HCT116 (cell line): Measurements from ENCODE around the gene BZW2. TPM values are rescaled to one million over a fixed set of nuclear protein-coding genes. Genes with fewer than 3 reads are reported as not detected.

ENCODE experiments used
- ATAC-seq: fragments of 200-7000 bp; cut with Tn5 transposase; 2 replicates; pipeline ENCODE4 v1.9.1; 2020; ENCODE audit warnings: mild to moderate bottlenecking, moderate library complexity
- BruUV-seq: library from RNA; stranded (reverse); fragments of 400-500 nt; replicated peaks from 2 replicates; lab custom pipeline; 2021; lab: Mats Ljungman, UMichigan
- CTCF ChIA-PET: fragments of 300-600 bp; sonication (Branson Sonifier 250); formaldehyde crosslinking; loops from one replicate; lab custom pipeline; 2021; ENCODE audit warnings: antibody characterized with exemption; lab: Charles Lee
- POLR2A ChIA-PET: fragments of 300-600, 350-600 bp; sonication (Branson Sonifier 250); formaldehyde crosslinking; loops from one replicate; lab custom pipeline; 2021; ENCODE audit warnings: antibody characterized with exemption; lab: Charles Lee
- RAD21 ChIA-PET, 2 experiments: fragments of 300-600 bp; sonication (Branson Sonifier 250); formaldehyde crosslinking; loops; one replicate each; lab custom pipeline; 2023; ENCODE audit warnings: low total read pairs in 2 of 2; ENCODE audit not compliant: uncharacterized antibody in 2 of 2, unreplicated experiment in 2 of 2, low non-redundant PET in 1 of 2; lab: Charles Lee
- DNase-seq: peaks from one replicate; pipeline ENCODE4 v3.0.0-alpha.2; 2010; ENCODE audit warnings: low read depth, low spot score
- H2AFZ ChIP-seq: fragments of 200-600 bp; shearing (Covaris generic), sonication (generic); 2 replicates; pipeline ENCODE4 v1.6.1; 2017; ENCODE audit warnings: low read depth, mixed run types, mixed read lengths, antibody characterized with exemption, low read length; ENCODE audit not compliant: poor library complexity, severe bottlenecking
- H3K27ac ChIP-seq: 2 replicates; pipeline ENCODE4 v1.5.1; 2012; ENCODE audit warnings: low read depth, low read length
- H3K27me3 ChIP-seq: fragments of 200-600 bp; sonication (generic); 2 replicates; pipeline ENCODE4 v1.6.1; 2016; ENCODE audit warnings: mixed run types, low read length, mixed read lengths; ENCODE audit not compliant: insufficient read depth
- H3K36me3 ChIP-seq, 2 experiments: fragments of 200-500 bp in 1 of 2; fragments of 200-600 bp in 1 of 2; sonication (Bioruptor generic) in 1 of 2; sonication (generic) in 1 of 2; 2 replicates each; pipeline versions ENCODE4 v1.5.1 to v1.6.1; 2014 to 2016; ENCODE audit warnings: low read length in 2 of 2, inconsistent platforms in 1 of 2, mixed read lengths in 1 of 2, mixed run types in 1 of 2; ENCODE audit not compliant: insufficient read depth in 2 of 2, control insufficient read depth in 1 of 2
- H3K4me1 ChIP-seq, 2 experiments: fragments of 200-600 bp in 1 of 2; sonication (generic) in 1 of 2; 2 replicates each; pipeline versions ENCODE4 v1.5.1 to v1.6.1; 2012 to 2017; ENCODE audit warnings: low read length in 2 of 2, inconsistent platforms in 1 of 2, mild to moderate bottlenecking in 1 of 2, mixed read lengths in 1 of 2, mixed run types in 1 of 2, moderate library complexity in 1 of 2; ENCODE audit not compliant: insufficient read depth in 2 of 2, control insufficient read depth in 1 of 2
- H3K4me2 ChIP-seq: fragments of 200-600 bp; sonication (generic); 2 replicates; pipeline ENCODE4 v1.6.1; 2017; ENCODE audit warnings: mixed run types, low read length, mixed read lengths
- H3K4me3 ChIP-seq, 2 experiments: fragments of 200-600 bp in 1 of 2; sonication (generic) in 1 of 2; replicated peaks in 1 of 2; 2 replicates each; pipeline ENCODE4 v1.5.1; 2011 to 2016; ENCODE audit warnings: low read length in 2 of 2, control low read depth in 1 of 2, low read depth in 1 of 2, mild to moderate bottlenecking in 1 of 2, mixed read lengths in 1 of 2, mixed run types in 1 of 2
- H3K79me2 ChIP-seq: fragments of 200-600 bp; sonication (generic); 2 replicates; pipeline ENCODE4 v1.6.1; 2017; ENCODE audit warnings: mild to moderate bottlenecking, mixed run types, low read length, moderate library complexity, mixed read lengths; ENCODE audit not compliant: insufficient read depth
- H3K9ac ChIP-seq: fragments of 200-600 bp; sonication (generic); 2 replicates; pipeline ENCODE4 v1.6.1; 2016; ENCODE audit warnings: low read length, mixed read lengths
- H3K9me2 ChIP-seq: fragments of 200-600 bp; sonication (generic), shearing (Covaris generic); 2 replicates; pipeline ENCODE4 v1.6.1; 2017; ENCODE audit warnings: mixed run types, mild to moderate bottlenecking, moderate library complexity; ENCODE audit not compliant: insufficient read depth
- H3K9me3 ChIP-seq, 2 experiments: fragments of 200-500 bp in 1 of 2; fragments of 200-600 bp in 1 of 2; sonication (Bioruptor generic) in 1 of 2; sonication (generic) in 1 of 2; 2 replicates each; pipeline ENCODE4 v1.6.1; 2014 to 2017; ENCODE audit warnings: low read length in 2 of 2, mixed read lengths in 2 of 2, inconsistent platforms in 1 of 2, low read depth in 1 of 2, mild to moderate bottlenecking in 1 of 2, mixed run types in 1 of 2, moderate library complexity in 1 of 2; ENCODE audit not compliant: control insufficient read depth in 1 of 2, insufficient read depth in 1 of 2
- H4K20me1 ChIP-seq: fragments of 200-600 bp; sonication (generic), shearing (Covaris generic); 2 replicates; pipeline ENCODE4 v1.6.1; 2017; ENCODE audit warnings: mixed run types, mild to moderate bottlenecking, moderate library complexity; ENCODE audit not compliant: insufficient read depth
- CBX3 ChIP-seq: IDR thresholded peaks from 2 replicates; pipeline ENCODE4 v1.6.1; 2012; ENCODE audit warnings: low read depth
- CEBPB ChIP-seq: IDR thresholded peaks from 2 replicates; pipeline ENCODE4 v1.6.1; 2012; ENCODE audit warnings: low read depth
- ELF1 ChIP-seq: IDR thresholded peaks from 2 replicates; pipeline ENCODE4 v1.6.1; 2012; ENCODE audit warnings: low read depth, borderline replicate concordance
- EZH2 ChIP-seq: fragments of 200-600 bp; sonication (generic); IDR thresholded peaks from 2 replicates; pipeline ENCODE4 v1.6.1; 2017; ENCODE audit warnings: antibody characterized with exemption, mixed run types
- EZH2phosphoT487 ChIP-seq: fragments of 200-600 bp; IDR thresholded peaks from 2 replicates; pipeline ENCODE4 v1.6.1; 2018; ENCODE audit warnings: antibody characterized with exemption, borderline replicate concordance
- FOSL1 ChIP-seq: IDR thresholded peaks from 2 replicates; pipeline ENCODE4 v1.6.1; 2012; ENCODE audit warnings: low read depth
- JUND ChIP-seq: IDR thresholded peaks from 2 replicates; pipeline ENCODE4 v1.6.1; 2012
- MAX ChIP-seq: IDR thresholded peaks from 2 replicates; pipeline ENCODE4 v1.6.1; 2012
- POLR2AphosphoS5 ChIP-seq: IDR thresholded peaks from 2 replicates; pipeline ENCODE4 v1.6.1; 2011; ENCODE audit warnings: mild to moderate bottlenecking, low read depth, low read length, moderate library complexity
- RAD21 ChIP-seq: IDR thresholded peaks from 2 replicates; pipeline ENCODE4 v1.6.1; 2012; ENCODE audit warnings: low read depth, mild to moderate bottlenecking
- SIN3A ChIP-seq: IDR thresholded peaks from 2 replicates; pipeline ENCODE4 v1.6.1; 2012; ENCODE audit warnings: low read depth
- SP1 ChIP-seq: IDR thresholded peaks from 2 replicates; pipeline ENCODE4 v1.6.1; 2012; ENCODE audit warnings: low read depth
- TCF7L2 ChIP-seq: IDR thresholded peaks from 2 replicates; pipeline ENCODE4 v1.7.0; 2011; ENCODE audit warnings: borderline replicate concordance, inconsistent platforms; ENCODE audit not compliant: insufficient read depth, insufficient read length; ENCODE audit errors: extremely low read depth
- YY1 ChIP-seq: IDR thresholded peaks from 2 replicates; pipeline ENCODE4 v1.6.1; 2011; ENCODE audit warnings: low read length, low read depth, moderate library complexity, mild to moderate bottlenecking; ENCODE audit not compliant: insufficient replicate concordance; ENCODE audit errors: extremely low read depth
- ZBTB33 ChIP-seq: IDR thresholded peaks from 2 replicates; pipeline ENCODE4 v1.6.1; 2011; ENCODE audit warnings: mild to moderate bottlenecking, low read length, moderate library complexity; ENCODE audit not compliant: insufficient replicate concordance; ENCODE audit errors: extremely low read depth
- ZFX ChIP-seq: fragments of 450-650 bp; IDR thresholded peaks from 2 replicates; pipeline ENCODE4 v1.6.1; 2017
- ZNF274 ChIP-seq: fragments of 200-500 bp; sonication (Bioruptor generic); IDR thresholded peaks from 2 replicates; pipeline ENCODE4 v1.6.1; 2014; ENCODE audit warnings: mild to moderate bottlenecking, low read depth, low read length, inconsistent platforms
- intact Hi-C: fragments of 100-400 bp; cut with micrococcal nuclease; formaldehyde crosslinking; loops from 2 replicates; pipeline ENCODE4 v1.10.0; 2022
- total RNA-seq: library from RNA; stranded (reverse); gene quantifications from one replicate; pipeline ENCODE4 v1.2.1, GENCODE V29; 2021; ENCODE audit not compliant: unreplicated experiment
- TF ChIP-seq, protein P1 (sequence below), 3 experiments: fragments of 200-600 bp in 1 of 3; sonication (generic) in 1 of 3; IDR thresholded peaks in 2 of 3; conservative IDR thresholded peaks in 1 of 3; 2 replicates each; pipeline ENCODE4 v1.5.1; 2012 to 2017; ENCODE audit warnings: low read depth in 2 of 3, low read length in 2 of 3, antibody characterized with exemption in 1 of 3, borderline replicate concordance in 1 of 3, control low read depth in 1 of 3, mild to moderate bottlenecking in 1 of 3, mixed read lengths in 1 of 3, mixed run types in 1 of 3, moderate library complexity in 1 of 3; ENCODE audit not compliant: insufficient read depth in 1 of 3

BZW2 gene
- total RNA-seq, 1 experiment from 2014 or later: 119 TPM

DNA sequence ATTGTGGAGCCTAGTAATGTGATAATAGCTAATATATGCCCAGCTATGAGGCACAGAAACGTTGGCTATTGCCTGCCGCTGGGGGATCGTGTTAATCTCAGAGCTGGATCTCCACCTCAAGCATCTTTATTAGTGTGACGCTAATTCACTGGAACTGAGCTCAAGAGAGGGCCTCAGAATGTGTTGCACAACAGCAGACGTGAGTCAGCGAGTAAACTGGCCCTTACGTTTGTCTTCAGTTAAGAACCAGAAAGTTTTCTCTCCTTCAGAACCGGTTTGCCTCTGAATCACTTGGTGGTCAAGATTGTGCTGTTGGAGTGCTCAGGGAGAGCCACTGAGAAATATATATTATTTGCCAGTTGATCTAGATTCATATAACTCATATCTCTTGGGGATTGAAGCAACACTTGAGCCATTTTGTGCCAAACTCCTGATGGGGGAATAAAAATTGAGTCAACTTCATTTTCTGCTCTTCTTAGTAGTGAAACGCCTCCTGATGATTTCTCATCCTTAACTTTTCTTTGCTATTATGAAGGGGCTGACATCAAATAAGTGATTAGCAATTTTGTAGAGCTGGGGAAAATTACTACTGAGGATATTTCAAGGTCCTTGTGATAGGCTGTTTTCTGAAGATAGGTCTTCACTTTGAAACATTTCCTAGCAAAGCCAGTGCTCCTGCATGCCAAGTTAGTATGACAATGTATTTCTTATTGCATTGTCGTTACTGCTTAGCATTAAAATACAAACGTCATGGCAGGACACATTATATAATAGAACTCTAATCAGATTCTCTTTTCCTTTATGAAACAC lies 22.3 kb downstream of the BZW2 start:
- ATAC-seq: peak; percentile 92
- Histone ChIP-seq H3K4me2 (peak overlapping the region; percentile 34), H3K27me3 (no peaks in the 10 kb centered on the region), H2AFZ (no peak overlapping the region), H3K79me2 (peaks cover 83% of the 10 kb centered on the region), H3K9ac (peak overlapping the region; percentile 8; the same call in 1 of the 2 replicates), H3K4me3 (peak overlapping the region in 1 of 2 experiments; percentile 6; a peak in 1 of 4 replicates), H3K9me3 (no peaks in the 10 kb centered on the region), H3K9me2 (0 out of 2 replicates have a peak, but pooled peaks cover 5% of the 10 kb centered on the region), H3K4me1 (peaks cover 11 to 38% of the 10 kb centered on the region in 2 experiments), H4K20me1 (no peaks in the 10 kb centered on the region), H3K36me3 (peaks cover 0 to 20% of the 10 kb centered on the region in 2 experiments; a peak in 2 of 4 replicates), H3K27ac (peak overlapping the region; percentile 56)
- BruUV-seq: TSS peak; percentile 21
- ChIA-PET RAD21 (no interaction called here), POLR2A (interaction anchor here (1.5 kb wide), 1 partner anchor 22 kb away, joined by 4 read pairs; the partner anchor contains the start of gene BZW2), CTCF (interaction anchor here (1.5 kb wide), 1 partner anchor 27 kb away, joined by 5 read pairs; no protein-coding TSS in a partner anchor)
- DNase-seq: peak; percentile 91
- TF ChIP-seq ELF1 (no peak), EZH2 (no peak), TCF7L2 (no peak), MAX (peak; percentile 45; the same call in 1 of the 2 replicates), CBX3 (peak; percentile 89), EZH2phosphoT487 (no peak), ZNF274 (no peak), SP1 (peak; percentile 85), SIN3A (0 out of 2 replicates have a peak, but pooled peaks have one; percentile 36), ZFX (no peak), ZBTB33 (no peak), CEBPB (peak; percentile 100), JUND (peak; percentile 83), RAD21 (peak; percentile 16; the same call in 1 of the 2 replicates), POLR2AphosphoS5 (peak; percentile 30; the same call in 1 of the 2 replicates), FOSL1 (peak; percentile 84), YY1 (peak; percentile 31)
- TF ChIP-seq, protein P1, sequence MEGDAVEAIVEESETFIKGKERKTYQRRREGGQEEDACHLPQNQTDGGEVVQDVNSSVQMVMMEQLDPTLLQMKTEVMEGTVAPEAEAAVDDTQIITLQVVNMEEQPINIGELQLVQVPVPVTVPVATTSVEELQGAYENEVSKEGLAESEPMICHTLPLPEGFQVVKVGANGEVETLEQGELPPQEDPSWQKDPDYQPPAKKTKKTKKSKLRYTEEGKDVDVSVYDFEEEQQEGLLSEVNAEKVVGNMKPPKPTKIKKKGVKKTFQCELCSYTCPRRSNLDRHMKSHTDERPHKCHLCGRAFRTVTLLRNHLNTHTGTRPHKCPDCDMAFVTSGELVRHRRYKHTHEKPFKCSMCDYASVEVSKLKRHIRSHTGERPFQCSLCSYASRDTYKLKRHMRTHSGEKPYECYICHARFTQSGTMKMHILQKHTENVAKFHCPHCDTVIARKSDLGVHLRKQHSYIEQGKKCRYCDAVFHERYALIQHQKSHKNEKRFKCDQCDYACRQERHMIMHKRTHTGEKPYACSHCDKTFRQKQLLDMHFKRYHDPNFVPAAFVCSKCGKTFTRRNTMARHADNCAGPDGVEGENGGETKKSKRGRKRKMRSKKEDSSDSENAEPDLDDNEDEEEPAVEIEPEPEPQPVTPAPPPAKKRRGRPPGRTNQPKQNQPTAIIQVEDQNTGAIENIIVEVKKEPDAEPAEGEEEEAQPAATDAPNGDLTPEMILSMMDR (IDR thresholded peaks at IDR 0.05 in 2 of 3, conservative IDR thresholded peaks at IDR 0.05 in 1 of 3; ENCODE audit: borderline replicate concordance in 1 of 3, insufficient read depth in 1 of 3, low read depth in 2 of 3, low read length in 2 of 3): 0 out of 6 replicates have a peak, but pooled peaks of 1 of the 3 experiments have one; percentile 15
- intact Hi-C loops: no loop called here
